GM19467 (cell line): ENCODE results near the gene ZNF837.

Experiments used
- ATAC-seq: cut with Tn5 transposase; IDR thresholded peaks from one replicate; pipeline ENCODE4 v1.9.1; 2021; ENCODE audit warnings: mild to moderate bottlenecking, moderate library complexity; ENCODE audit not compliant: unreplicated experiment

The ZNF837 gene

DNA sequence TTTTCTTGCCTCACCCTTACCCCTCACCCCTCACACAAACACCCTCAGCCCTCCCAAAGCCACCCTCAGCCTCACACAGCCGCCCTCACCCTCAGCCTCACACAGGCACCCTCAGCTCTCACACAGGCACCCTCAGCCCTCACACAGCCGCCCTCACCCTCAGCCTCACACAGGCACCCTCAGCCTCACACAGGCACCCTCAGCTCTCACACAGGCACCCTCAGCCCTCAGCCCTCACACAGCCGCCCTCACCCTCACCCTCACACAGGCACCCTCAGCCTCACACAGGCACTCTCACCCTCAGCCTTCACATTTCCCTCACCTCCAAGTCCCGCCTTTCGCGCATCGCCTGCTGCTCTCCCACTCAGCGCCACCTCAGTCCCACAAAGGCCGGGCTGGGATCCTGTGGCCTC lies 54.3 kb downstream of the ZNF837 start:
- ATAC-seq: no peak

GRCh38 chr19:58325311-58326022 lies 55.4 kb downstream of the ZNF837 start:
- ATAC-seq: no peak

- ATAC-seq: no peak
These were observed 61.6 kb downstream of the ZNF837 start for GRCh38 chr19:58319241-58319640.

GRCh38 chr19:58318297-58318696 lies 62.5 kb downstream of the ZNF837 start:
- no peak for ATAC-seq
